Measurements from ENCODE around the gene OR52I2. TPM values are rescaled to one million over a fixed set of nuclear protein-coding genes. Genes with fewer than 3 reads are reported as not detected.

Gene OR52I2
- total RNA-seq, 4 donors from 2014 or later, result not detected

GRCh38 chr11:4606231-4607015, 24.9 kb downstream of the OR52I2 start:
- peak overlapping the region in 1 of 4 donors; percentile 87 for H3K27ac ChIP-seq
- H3K27me3 ChIP-seq, result no peaks in the 10 kb centered on the region
- no peak for ATAC-seq
- intact Hi-C loops (cut with DNase I; ENCODE audit: low total_unique reads), result no loop called here
- peaks cover 0 to 39% of the 10 kb centered on the region in 2 donors for H3K36me3 ChIP-seq
- no peaks in the 10 kb centered on the region for H3K9me3 ChIP-seq
- TF ChIP-seq CTCF (IDR thresholded peaks at IDR 0.05 in 4 of 5, conservative IDR thresholded peaks at IDR 0.05 in 1 of 5) (no peak), POLR2A (IDR thresholded peaks at IDR 0.05) (no peak)
- H3K4me3 ChIP-seq, result peak overlapping the region in 2 of 4 donors; percentile 64 to 76
- peaks cover 16 to 19% of the 10 kb centered on the region in 2 donors for H3K4me1 ChIP-seq
- in situ Hi-C loops (cut with MboI; ENCODE audit: low sequenced_read_pairs in 4 of 4), result loop anchor here in 1 of 4 donors (25.0 kb wide), 1 partner anchor 769 kb away; the partner anchor contains the start of gene RHOG
- DNase-seq, result no peak

GRCh38 chr11:4607096-4607495, 25.6 kb downstream of the OR52I2 start:
- no peak for TF ChIP-seq CTCF (IDR thresholded peaks at IDR 0.05 in 4 of 5, conservative IDR thresholded peaks at IDR 0.05 in 1 of 5)
- no peak for TF ChIP-seq POLR2A (IDR thresholded peaks at IDR 0.05)
- peaks cover 0 to 32% of the 10 kb centered on the region in 2 donors for H3K36me3 ChIP-seq
- H3K9me3 ChIP-seq, result no peaks in the 10 kb centered on the region
- H3K4me3 ChIP-seq, result peak overlapping the region; percentile 64 to 76 (median 72)
- peak overlapping the region; percentile 86 to 88 (median 87) for H3K27ac ChIP-seq
- DNase-seq, result no peak
- no peaks in the 10 kb centered on the region for H3K27me3 ChIP-seq
- in situ Hi-C loops (cut with MboI; ENCODE audit: low sequenced_read_pairs in 4 of 4) (loop anchor here in 1 of 4 donors (25.0 kb wide), 1 partner anchor 770 kb away; the partner anchor contains the start of gene RHOG), intact Hi-C loops (cut with DNase I; ENCODE audit: low total_unique reads) (no loop called here)
- H3K4me1 ChIP-seq, result peaks cover 16 to 19% of the 10 kb centered on the region in 2 donors
- ATAC-seq, result no peak

- Histone ChIP-seq H3K4me3 (peak within 1 kb of the TSS; percentile 64 to 76 (median 72)), H3K4me1 (peaks cover 16 to 19% of the 10 kb centered on the region in 2 donors), H3K27ac (peak within 1 kb of the TSS; percentile 86 to 88 (median 87)), H3K27me3 (no peaks in the 10 kb centered on the region), H3K36me3 (peaks cover 0 to 23% of the 10 kb centered on the region in 2 donors), H3K9me3 (no peaks in the 10 kb centered on the region)
- DNase-seq (peak; percentile 93 to 95), ATAC-seq (peak; percentile 95 to 96)
- TF ChIP-seq CTCF (IDR thresholded peaks at IDR 0.05 in 4 of 5, conservative IDR thresholded peaks at IDR 0.05 in 1 of 5) (peak in 2 of 5 experiments; percentile 11 to 26), POLR2A (IDR thresholded peaks at IDR 0.05) (peak; percentile 51 to 67)
- intact Hi-C loops (cut with DNase I; ENCODE audit: low total_unique reads) (no loop called here), in situ Hi-C loops (cut with MboI; ENCODE audit: low sequenced_read_pairs in 4 of 4) (loop anchor here in 1 of 4 donors (25.0 kb wide), 1 partner anchor 771 kb away; the partner anchor contains the start of gene RHOG)
These were observed 26.5 kb downstream of the OR52I2 start, which contains the start of gene TRIM68 for GRCh38 chr11:4607781-4608666. TSS of gene TRIM68 (minus strand) at chr11:4608231. CDS start at chr11:4605504, 2,727 bp downstream.

GRCh38 chr11:4610258-4610935, 28.9 kb downstream of the OR52I2 start:
- no peak for ATAC-seq
- intact Hi-C loops (cut with DNase I; ENCODE audit: low total_unique reads), result no loop called here
- Histone ChIP-seq H3K9me3 (no peaks in the 10 kb centered on the region), H3K36me3 (peaks cover 0 to 2% of the 10 kb centered on the region in 2 donors), H3K27me3 (no peaks in the 10 kb centered on the region), H3K4me1 (peaks cover 16 to 19% of the 10 kb centered on the region in 2 donors), H3K4me3 (peak overlapping the region in 3 of 4 donors; percentile 1 to 26 (median 6)), H3K27ac (peak overlapping the region in 2 of 4 donors; percentile 20 to 29)
- in situ Hi-C loops (cut with MboI; ENCODE audit: low sequenced_read_pairs in 4 of 4), result loop anchor here in 1 of 4 donors (25.0 kb wide), 1 partner anchor 773 kb away; the partner anchor contains the start of gene RHOG
- TF ChIP-seq POLR2A (IDR thresholded peaks at IDR 0.05), result no peak
- TF ChIP-seq CTCF (IDR thresholded peaks at IDR 0.05 in 4 of 5, conservative IDR thresholded peaks at IDR 0.05 in 1 of 5), result no peak
- DNase-seq, result no peak
